HUES48 (cell line): ENCODE data around the gene APOB.

ENCODE experiments used
- H3K27ac ChIP-seq: one replicate; pipeline ENCODE4 v1.7.0; 2013; ENCODE audit warnings: low read depth, low read length, inconsistent platforms
- H3K27me3 ChIP-seq: 2 replicates; pipeline ENCODE4 v1.6.1; 2013; ENCODE audit warnings: mild to moderate bottlenecking, low read length; ENCODE audit not compliant: control insufficient read depth, insufficient read depth
- H3K36me3 ChIP-seq: 2 replicates; pipeline ENCODE4 v1.6.1; 2013; ENCODE audit warnings: low read length; ENCODE audit not compliant: control insufficient read depth, insufficient read depth
- H3K4me1 ChIP-seq: 2 replicates; pipeline ENCODE4 v1.6.1; 2013; ENCODE audit warnings: mild to moderate bottlenecking, low read length; ENCODE audit not compliant: control insufficient read depth, insufficient read depth
- H3K4me3 ChIP-seq: 2 replicates; pipeline ENCODE4 v1.5.1; 2013; ENCODE audit warnings: mild to moderate bottlenecking, low read depth, low read length
- H3K9ac ChIP-seq: 2 replicates; pipeline ENCODE4 v1.6.1; 2013; ENCODE audit warnings: mild to moderate bottlenecking, low read depth, low read length, moderate library complexity
- H3K9me3 ChIP-seq: 2 replicates; pipeline ENCODE4 v1.6.1; 2013; ENCODE audit warnings: low read length; ENCODE audit not compliant: control insufficient read depth, insufficient read depth

The APOB gene

DNA sequence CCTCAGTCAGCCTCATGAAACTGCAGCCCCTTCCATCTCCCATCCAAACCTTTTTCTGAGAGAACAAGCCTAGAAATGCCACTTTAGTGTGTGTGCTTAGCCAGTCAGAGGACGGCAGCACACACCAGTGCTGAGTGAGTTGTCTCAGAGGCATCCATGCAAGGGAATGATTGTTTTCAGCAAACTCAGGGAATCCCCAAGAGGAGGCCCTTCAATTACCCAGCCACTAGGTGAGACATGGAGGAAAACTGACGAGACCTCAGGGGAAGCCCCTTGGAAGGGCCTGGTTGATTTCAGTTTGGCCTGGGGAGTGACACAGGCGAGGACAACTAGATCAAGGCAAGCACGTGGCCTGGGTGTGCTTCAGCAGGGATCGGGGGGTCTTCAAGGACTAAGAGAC lies 49.7 kb downstream of the APOB start:
- Histone ChIP-seq H3K4me3 (no peak overlapping the region), H3K4me1 (no peaks in the 10 kb centered on the region), H3K27me3 (no peaks in the 10 kb centered on the region), H3K9ac (no peak overlapping the region), H3K36me3 (no peaks in the 10 kb centered on the region), H3K27ac (no peak overlapping the region), H3K9me3 (no peaks in the 10 kb centered on the region)

DNA sequence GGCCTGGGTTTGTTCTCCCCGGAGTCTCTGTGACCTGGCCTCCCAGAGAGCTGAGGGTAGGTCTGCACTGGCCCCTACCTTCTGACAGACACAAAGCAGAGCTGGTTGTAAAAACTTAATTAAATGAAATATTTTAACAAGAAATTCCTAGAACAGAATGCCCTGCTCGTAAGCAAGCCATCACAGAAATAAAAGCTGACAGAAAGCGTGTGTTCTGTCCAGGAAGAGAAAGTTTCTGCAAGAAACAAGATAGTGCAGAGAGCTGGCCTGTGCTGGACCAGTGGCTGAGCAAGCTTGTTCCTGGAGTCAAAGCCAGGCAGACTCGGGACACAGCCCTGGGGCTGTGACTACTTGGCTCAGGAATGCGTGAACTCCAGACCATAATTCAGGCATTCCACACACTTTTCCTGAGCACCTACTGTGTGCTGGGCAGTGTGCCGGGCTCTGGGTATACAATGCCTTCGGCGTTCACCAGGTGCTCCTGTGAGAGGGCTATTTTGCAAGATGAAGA lies 51.6 kb downstream of the APOB start:
- Histone ChIP-seq H3K27me3 (no peaks in the 10 kb centered on the region), H3K36me3 (no peaks in the 10 kb centered on the region), H3K9ac (no peak overlapping the region), H3K9me3 (no peaks in the 10 kb centered on the region), H3K27ac (no peak overlapping the region), H3K4me3 (no peak overlapping the region), H3K4me1 (no peaks in the 10 kb centered on the region)

DNA sequence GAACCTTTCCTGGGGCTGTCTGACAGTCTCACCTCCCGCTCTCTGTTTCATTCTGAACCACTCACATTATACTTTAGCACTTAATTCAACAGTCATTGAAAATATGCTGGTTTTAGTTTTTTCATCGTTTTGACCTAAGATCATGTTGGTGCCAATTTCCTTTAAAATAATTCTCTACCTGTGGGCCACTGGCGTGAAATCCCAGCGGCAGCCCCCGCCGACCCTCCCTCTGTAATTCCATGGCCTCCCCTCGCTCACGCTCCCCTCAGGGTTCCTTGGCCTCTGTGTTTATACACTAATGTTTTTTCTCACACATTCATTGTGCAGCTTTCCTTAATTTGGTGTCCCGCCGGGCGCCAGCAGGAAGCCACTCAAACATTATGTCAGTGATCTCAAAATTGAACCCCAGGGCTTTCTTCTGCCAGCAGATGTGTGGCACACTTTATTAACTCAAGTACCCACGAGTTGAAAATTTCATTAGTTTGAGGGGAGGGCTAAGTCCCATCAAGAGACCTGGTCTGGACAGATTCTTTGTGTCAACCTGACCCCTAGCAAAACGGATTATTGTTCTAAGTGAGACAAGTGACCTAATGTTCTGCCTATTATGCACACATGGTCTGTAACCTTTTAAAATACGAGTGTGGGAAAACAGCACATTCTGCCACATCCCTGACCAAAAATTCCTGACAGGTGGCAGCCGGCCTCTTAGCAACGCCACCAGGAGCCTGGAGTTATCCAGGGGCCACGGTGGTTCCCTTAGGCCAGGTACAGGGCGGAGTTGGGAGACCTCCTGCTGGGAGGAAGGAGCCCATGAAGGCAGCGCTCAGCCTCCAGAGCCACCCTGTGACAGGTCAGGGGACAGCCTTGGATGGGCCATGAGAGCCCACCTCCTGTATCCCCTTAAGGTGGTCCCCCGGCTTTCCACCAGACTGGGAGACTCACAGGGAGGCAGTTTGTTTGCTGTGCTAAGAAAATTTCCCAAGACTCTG lies 53.1 kb downstream of the APOB start:
- no peak overlapping the region for H3K27ac ChIP-seq
- H3K4me3 ChIP-seq, result no peak overlapping the region
- H3K9me3 ChIP-seq, result no peaks in the 10 kb centered on the region
- no peaks in the 10 kb centered on the region for H3K27me3 ChIP-seq
- no peaks in the 10 kb centered on the region for H3K36me3 ChIP-seq
- no peak overlapping the region for H3K9ac ChIP-seq
- no peaks in the 10 kb centered on the region for H3K4me1 ChIP-seq

DNA sequence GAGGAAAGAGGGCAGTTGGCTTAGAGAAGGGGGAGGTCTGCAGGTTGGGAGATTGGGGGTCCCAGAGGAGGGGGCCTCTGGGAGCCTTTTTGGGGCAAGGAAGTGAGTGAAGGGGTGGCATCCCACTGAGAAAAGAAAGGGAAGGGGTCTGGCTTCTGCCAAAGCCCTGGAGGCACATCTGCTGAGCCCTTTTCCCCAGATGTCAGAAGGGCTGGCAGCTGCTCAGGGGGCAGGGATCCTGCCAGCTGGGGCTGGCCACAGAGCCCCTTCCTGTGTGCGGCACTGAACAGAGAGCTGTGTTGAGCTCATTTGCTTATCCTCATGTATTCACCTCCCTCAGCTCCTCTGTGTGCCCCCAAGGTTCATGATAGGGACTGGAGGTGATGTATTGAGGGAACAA lies 54.5 kb downstream of the APOB start:
- Histone ChIP-seq H3K27ac (no peak overlapping the region), H3K4me3 (no peak overlapping the region), H3K4me1 (no peaks in the 10 kb centered on the region), H3K9ac (no peak overlapping the region), H3K9me3 (no peaks in the 10 kb centered on the region), H3K27me3 (no peaks in the 10 kb centered on the region), H3K36me3 (no peaks in the 10 kb centered on the region)

DNA sequence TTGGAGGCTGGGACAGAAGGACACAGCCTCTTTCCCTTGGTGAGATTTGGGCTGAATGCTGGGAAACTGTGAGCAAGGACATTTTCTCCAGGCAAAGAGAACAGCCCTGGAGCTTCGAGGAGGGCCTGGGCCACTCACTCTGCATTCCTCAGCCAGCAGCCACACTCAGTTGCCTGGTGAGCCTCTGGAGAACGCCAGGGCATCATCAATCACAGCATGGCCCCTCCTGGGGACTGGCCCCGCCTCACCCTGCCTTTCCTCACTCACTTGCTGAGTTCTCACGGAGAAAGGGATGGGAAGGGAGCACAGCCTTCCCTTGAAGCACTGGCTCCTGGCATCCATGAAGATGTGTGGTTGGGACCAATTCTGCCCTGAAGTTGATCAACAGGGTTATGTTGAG lies 55.0 kb downstream of the APOB start:
- H3K4me1 ChIP-seq, result no peaks in the 10 kb centered on the region
- no peak overlapping the region for H3K9ac ChIP-seq

DNA sequence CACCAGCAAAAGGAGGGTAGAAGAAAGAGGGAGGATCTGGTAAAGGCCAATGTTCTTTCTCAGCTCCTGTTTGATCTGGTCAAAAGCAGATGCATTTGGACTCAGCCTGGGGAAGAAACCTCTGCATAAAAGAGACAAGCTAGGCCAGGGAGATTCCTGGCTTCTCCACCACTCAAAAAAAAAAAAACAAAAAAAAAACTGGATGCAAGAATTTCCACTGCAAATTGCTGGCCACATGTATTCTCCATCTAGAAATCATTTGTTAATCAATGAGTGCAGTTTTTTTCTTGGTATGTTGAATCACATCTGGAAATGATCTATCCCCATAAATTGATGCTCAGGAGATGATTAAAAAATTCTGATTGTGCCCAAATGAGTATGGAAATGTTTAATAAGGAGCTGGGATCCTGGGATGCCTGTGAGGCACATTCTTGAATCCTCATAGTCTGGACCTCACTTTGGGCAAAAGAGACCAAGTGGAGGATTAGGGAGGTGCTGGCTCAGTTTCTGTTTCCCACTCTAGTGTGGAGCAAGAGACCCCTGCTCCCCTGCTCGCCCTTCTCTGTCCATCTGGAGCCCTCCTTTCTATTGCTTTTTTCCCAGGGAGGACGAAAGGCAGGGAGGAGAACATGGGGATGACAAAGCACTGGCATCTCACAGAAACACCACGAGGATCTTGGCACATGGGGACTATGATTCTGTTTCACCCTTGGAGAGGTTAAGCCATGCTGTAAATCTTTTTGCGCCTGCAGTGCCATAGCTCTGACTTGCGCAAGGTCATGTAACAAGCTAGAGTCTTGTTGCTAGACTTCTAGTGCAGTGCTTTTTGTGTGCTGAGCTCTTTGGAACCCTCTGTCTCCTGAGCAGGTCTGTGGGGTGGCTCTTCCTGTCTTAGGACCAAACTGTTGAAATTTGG lies 57.6 kb downstream of the APOB start:
- H3K4me1 ChIP-seq, result no peaks in the 10 kb centered on the region
- no peak overlapping the region for H3K9ac ChIP-seq
- H3K27ac ChIP-seq, result no peak overlapping the region
- H3K9me3 ChIP-seq, result no peaks in the 10 kb centered on the region
- H3K27me3 ChIP-seq, result no peaks in the 10 kb centered on the region
- no peak overlapping the region for H3K4me3 ChIP-seq
- H3K36me3 ChIP-seq, result no peaks in the 10 kb centered on the region

More for the DNA sequence above, 55.0 kb downstream of the APOB start:
- Histone ChIP-seq H3K27me3 (no peaks in the 10 kb centered on the region), H3K4me3 (no peak overlapping the region), H3K36me3 (no peaks in the 10 kb centered on the region), H3K27ac (no peak overlapping the region), H3K9me3 (no peaks in the 10 kb centered on the region)

DNA sequence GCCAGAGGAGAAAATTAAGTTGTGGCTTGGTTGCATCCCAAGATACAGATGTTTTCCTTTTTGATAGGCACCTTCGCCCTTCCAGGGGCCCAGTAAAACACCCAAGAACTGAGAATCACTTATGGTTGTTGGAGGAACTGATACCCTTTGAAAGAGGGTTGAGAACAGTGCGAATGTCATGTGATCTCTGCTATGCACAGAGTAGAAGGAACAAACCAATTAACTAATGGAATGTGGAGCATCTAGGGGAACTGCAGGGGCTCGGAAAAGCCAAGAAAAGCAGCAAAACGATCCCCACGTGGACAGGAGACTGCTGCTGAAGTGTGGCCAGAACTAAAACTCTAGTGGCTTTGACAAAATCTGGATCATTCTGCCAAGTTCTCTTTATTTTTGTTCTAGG lies 58.8 kb downstream of the APOB start:
- H3K9ac ChIP-seq, result no peak overlapping the region
- H3K4me1 ChIP-seq, result no peaks in the 10 kb centered on the region
- no peaks in the 10 kb centered on the region for H3K27me3 ChIP-seq
- no peak overlapping the region for H3K27ac ChIP-seq
- no peak overlapping the region for H3K4me3 ChIP-seq
- H3K9me3 ChIP-seq, result no peaks in the 10 kb centered on the region
- no peaks in the 10 kb centered on the region for H3K36me3 ChIP-seq

DNA sequence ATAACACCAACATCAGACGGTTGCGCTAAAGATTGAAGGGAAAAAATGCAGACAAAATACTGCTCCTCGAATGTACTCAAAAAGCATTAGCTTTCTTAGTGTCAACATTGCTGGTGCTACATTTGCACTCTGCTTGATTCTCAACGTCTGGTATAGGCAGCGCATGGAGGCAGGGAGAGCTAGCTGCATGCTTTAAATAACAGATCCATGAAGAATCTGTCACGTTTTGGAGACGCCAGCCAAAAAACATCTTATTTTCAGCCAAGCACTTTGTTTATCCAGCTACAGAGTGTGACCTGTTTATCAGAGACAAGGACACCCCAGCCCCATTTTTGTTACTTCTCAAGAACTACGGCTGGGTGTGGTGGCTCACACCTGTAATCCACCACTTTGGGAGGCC lies 59.5 kb downstream of the APOB start:
- Histone ChIP-seq H3K4me3 (no peak overlapping the region), H3K27me3 (no peaks in the 10 kb centered on the region), H3K36me3 (no peaks in the 10 kb centered on the region), H3K9ac (no peak overlapping the region), H3K9me3 (no peaks in the 10 kb centered on the region), H3K4me1 (no peaks in the 10 kb centered on the region), H3K27ac (no peak overlapping the region)

DNA sequence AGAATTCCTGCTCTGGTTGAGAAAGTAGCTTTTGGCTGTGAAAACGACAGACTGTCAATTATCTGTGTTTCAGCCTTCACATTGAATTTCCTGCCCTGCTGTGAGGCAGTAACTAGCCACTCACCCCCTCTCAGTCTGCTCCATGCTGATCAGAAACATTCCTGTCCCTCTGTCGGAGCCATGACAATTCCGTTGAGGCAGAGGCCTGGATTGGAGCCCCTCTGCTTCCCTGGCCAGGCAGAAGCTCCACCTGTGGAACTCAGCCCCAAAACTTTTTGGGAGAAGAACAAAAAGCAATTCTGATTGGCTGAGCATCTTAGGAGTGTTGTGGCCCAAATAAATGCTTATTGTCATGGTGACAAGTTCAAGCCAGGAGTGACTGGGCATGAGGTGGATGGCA lies 60.0 kb downstream of the APOB start:
- Histone ChIP-seq H3K36me3 (no peaks in the 10 kb centered on the region), H3K27me3 (no peaks in the 10 kb centered on the region), H3K9ac (no peak overlapping the region), H3K27ac (no peak overlapping the region), H3K9me3 (no peaks in the 10 kb centered on the region), H3K4me1 (no peaks in the 10 kb centered on the region), H3K4me3 (no peak overlapping the region)

DNA sequence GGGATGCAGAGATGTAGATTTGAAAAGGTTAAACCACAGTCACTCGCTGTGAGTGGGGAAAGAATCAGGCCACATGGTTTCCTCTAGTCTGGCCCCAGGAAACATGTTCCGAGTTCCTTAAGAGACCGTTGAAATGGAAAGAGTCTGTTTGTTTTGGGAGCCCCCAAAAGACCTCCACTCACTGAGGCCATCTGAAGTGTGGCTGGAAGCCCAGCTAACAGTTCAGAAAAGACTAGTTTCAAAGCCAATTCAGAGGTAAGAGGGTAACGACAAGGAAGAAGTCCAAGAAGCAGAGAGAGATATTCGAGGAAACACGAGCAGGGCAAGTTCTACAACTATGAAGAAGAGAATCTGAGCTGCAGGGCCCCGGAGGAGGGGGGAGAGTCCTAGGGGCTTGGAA lies 61.0 kb downstream of the APOB start:
- no peaks in the 10 kb centered on the region for H3K36me3 ChIP-seq
- H3K27ac ChIP-seq, result no peak overlapping the region
- H3K9me3 ChIP-seq, result no peaks in the 10 kb centered on the region
- no peaks in the 10 kb centered on the region for H3K27me3 ChIP-seq
- no peaks in the 10 kb centered on the region for H3K4me1 ChIP-seq
- no peak overlapping the region for H3K4me3 ChIP-seq
- no peak overlapping the region for H3K9ac ChIP-seq
